Keratinocyte (primary cell): ENCODE measurements around the gene TDRD1. TPM values are rescaled to one million over a fixed set of nuclear protein-coding genes. Genes with fewer than 3 reads are reported as not detected.

Source experiments
- DNase-seq: peaks from one replicate; pipeline ENCODE4 v3.0.0-alpha.2; 2011; ENCODE audit warnings: low read depth, missing footprints, low spot score
- FAIRE-seq: peaks from 2 replicates; lab custom pipeline; 2011; peaks lifted over from hg19 to GRCh38; lab: Jason Lieb, UNC
- H2AFZ ChIP-seq: 2 replicates; pipeline ENCODE4 v1.6.0; 2012; ENCODE audit warnings: low read length, control low read depth, inconsistent platforms; ENCODE audit not compliant: control insufficient read depth
- H3K27ac ChIP-seq: 2 replicates; pipeline ENCODE4 v1.5.1; 2011; ENCODE audit warnings: low read length; ENCODE audit not compliant: control insufficient read depth, insufficient read depth
- H3K27me3 ChIP-seq: 3 replicates; pipeline ENCODE4 v1.6.0; 2011; ENCODE audit warnings: low read length; ENCODE audit not compliant: control insufficient read depth, insufficient read depth; ENCODE audit errors: extremely low read depth
- H3K36me3 ChIP-seq, 2 experiments: 2 replicates in 1 of 2; 3 replicates in 1 of 2; pipeline ENCODE4 v1.5.1; 2011; ENCODE audit warnings: low read length in 2 of 2, mild to moderate bottlenecking in 1 of 2; ENCODE audit not compliant: control insufficient read depth in 2 of 2, insufficient read depth in 2 of 2; ENCODE audit errors: extremely low read depth in 1 of 2
- H3K4me1 ChIP-seq: 3 replicates; pipeline ENCODE4 v1.5.1; 2011; ENCODE audit warnings: low read length; ENCODE audit not compliant: control insufficient read depth, insufficient read depth; ENCODE audit errors: extremely low read depth
- H3K4me2 ChIP-seq: 3 replicates; pipeline ENCODE4 v1.6.0; 2011; ENCODE audit warnings: low read depth, low read length; ENCODE audit not compliant: control insufficient read depth, insufficient read depth; ENCODE audit errors: extremely low read depth
- H3K4me3 ChIP-seq, 3 experiments: fragments of 200-600 bp in 1 of 3; sonication (generic) in 1 of 3; 2 replicates in 2 of 3; 3 replicates in 1 of 3; pipeline ENCODE4 v1.5.1; 2011 to 2016; ENCODE audit warnings: low read length in 3 of 3, mild to moderate bottlenecking in 3 of 3, control low read depth in 2 of 3, inconsistent platforms in 1 of 3, low read depth in 1 of 3, mixed read lengths in 1 of 3, mixed run types in 1 of 3, moderate library complexity in 1 of 3; ENCODE audit not compliant: control insufficient read depth in 2 of 3, insufficient read depth in 2 of 3; ENCODE audit errors: extremely low read depth in 1 of 3
- H3K79me2 ChIP-seq: 2 replicates; pipeline ENCODE4 v1.6.0; 2012; ENCODE audit warnings: low read length; ENCODE audit not compliant: control insufficient read depth, insufficient read depth
- H3K9ac ChIP-seq: 3 replicates; pipeline ENCODE4 v1.6.0; 2011; ENCODE audit warnings: low read length; ENCODE audit not compliant: control insufficient read depth, insufficient read depth; ENCODE audit errors: extremely low read depth
- H3K9me1 ChIP-seq: 3 replicates; pipeline ENCODE4 v1.6.0; 2011; ENCODE audit warnings: low read length; ENCODE audit not compliant: control insufficient read depth, insufficient read depth; ENCODE audit errors: extremely low read depth
- H3K9me3 ChIP-seq: 2 replicates; pipeline ENCODE4 v1.5.1; 2012; ENCODE audit warnings: low read depth, low read length; ENCODE audit not compliant: control insufficient read depth
- H4K20me1 ChIP-seq: 3 replicates; pipeline ENCODE4 v1.6.0; 2011; ENCODE audit warnings: low read length; ENCODE audit not compliant: control insufficient read depth, insufficient read depth; ENCODE audit errors: extremely low read depth
- CTCF ChIP-seq, 3 experiments: IDR thresholded peaks in 1 of 3; conservative IDR thresholded peaks in 1 of 3; optimal IDR thresholded peaks in 1 of 3; 2 replicates in 2 of 3; 3 replicates in 1 of 3; pipeline versions ENCODE3 to v1.5.1; 2011; ENCODE audit warnings: low read length in 3 of 3, mild to moderate bottlenecking in 3 of 3, moderate library complexity in 2 of 3, control low read depth in 1 of 3, inconsistent platforms in 1 of 3; ENCODE audit not compliant: insufficient read depth in 2 of 3; ENCODE audit errors: extremely low read depth in 1 of 3
- EZH2 ChIP-seq: IDR thresholded peaks from one replicate; pipeline ENCODE4 v1.6.1; 2012; ENCODE audit warnings: inconsistent platforms, mild to moderate bottlenecking, low read length, moderate library complexity
- dilution Hi-C: fragments of 300-500 bp; cut with MboI; formaldehyde crosslinking; loops from one replicate; pipeline ENCODE4 v1.7.0; 2020; ENCODE audit warnings: low sequenced_read_pairs; ENCODE audit not compliant: extremely low pct_ligation_motif_present
- polyA plus RNA-seq, 5 experiments: library from polyadenylated mRNA; depleted of rRNA in 3 of 5; stranded (reverse) in 3 of 5; stranded (forward) in 1 of 5; unstranded in 1 of 5; fragments of >200 nt; gene quantifications; 1 replicate in 1 of 5; 2 replicates in 3 of 5; 3 replicates in 1 of 5; pipeline versions ENCODE4 v1.2.1 to v1.2.3, GENCODE V29; 2011 to 2012; ENCODE audit warnings: missing spikeins in 2 of 5, low read depth in 1 of 5, low replicate concordance in 1 of 5

The TDRD1 gene
- polyA plus RNA-seq, 1 donor (not counting 4 experiments of a cell fraction or from before 2014, with no cell fraction given), result 0.56 TPM

GRCh38 chr10:114135476-114135875 lies 43.7 kb upstream of the TDRD1 start:
- no peaks in the 10 kb centered on the region for H3K9me1 ChIP-seq
- no peak for TF ChIP-seq EZH2
- no peak for TF ChIP-seq CTCF (optimal IDR thresholded peaks at IDR 0.05 in 1 of 3, IDR thresholded peaks at IDR 0.05 in 1 of 3, conservative IDR thresholded peaks at IDR 0.05 in 1 of 3; ENCODE audit: extremely low read depth in 1 of 3, insufficient read depth in 2 of 3, low read length in 3 of 3)
- dilution Hi-C loops, result no loop called here
- no peak overlapping the region for H3K27ac ChIP-seq
- H3K79me2 ChIP-seq, result no peaks in the 10 kb centered on the region
- no peaks in the 10 kb centered on the region for H3K9me3 ChIP-seq
- H4K20me1 ChIP-seq, result no peaks in the 10 kb centered on the region
- H3K36me3 ChIP-seq, result peaks cover 9 to 10% of the 10 kb centered on the region in 2 experiments
- no peak overlapping the region for H3K9ac ChIP-seq
- no peaks in the 10 kb centered on the region for H3K4me1 ChIP-seq
- H3K27me3 ChIP-seq, result no peaks in the 10 kb centered on the region
- no peak overlapping the region for H3K4me3 ChIP-seq
- no peak overlapping the region for H3K4me2 ChIP-seq
- H2AFZ ChIP-seq, result no peak overlapping the region
- no peak for FAIRE-seq
- DNase-seq, result no peak

- H3K4me1 ChIP-seq, result no peaks in the 10 kb centered on the region
- TF ChIP-seq CTCF (optimal IDR thresholded peaks at IDR 0.05 in 1 of 3, IDR thresholded peaks at IDR 0.05 in 1 of 3, conservative IDR thresholded peaks at IDR 0.05 in 1 of 3; ENCODE audit: extremely low read depth in 1 of 3, insufficient read depth in 2 of 3, low read length in 3 of 3) (no peak), EZH2 (no peak)
- H3K27me3 ChIP-seq, result no peaks in the 10 kb centered on the region
- no peaks in the 10 kb centered on the region for H3K79me2 ChIP-seq
- peaks cover 2 to 4% of the 10 kb centered on the region in 2 experiments for H3K36me3 ChIP-seq
- H3K4me3 ChIP-seq, result no peak overlapping the region
- H2AFZ ChIP-seq, result no peak overlapping the region
- dilution Hi-C loops, result no loop called here
- DNase-seq, result no peak
- H3K27ac ChIP-seq, result no peak overlapping the region
- H4K20me1 ChIP-seq, result no peaks in the 10 kb centered on the region
- no peak overlapping the region for H3K9ac ChIP-seq
- no peaks in the 10 kb centered on the region for H3K9me3 ChIP-seq
- no peaks in the 10 kb centered on the region for H3K9me1 ChIP-seq
- FAIRE-seq, result no peak
- H3K4me2 ChIP-seq, result no peak overlapping the region
These were observed 40.6 kb upstream of the TDRD1 start for GRCh38 chr10:114138581-114138980.
